HepG2 (cell line): ENCODE measurements around the gene PCOLCE2. TPM values are rescaled to one million over a fixed set of nuclear protein-coding genes. Genes with fewer than 3 reads are reported as not detected.

Experiments
- ARID3A ChIP-seq: IDR thresholded peaks from 2 replicates; pipeline ENCODE4 v1.6.1; 2012; ENCODE audit warnings: low read depth, low read length, improper control_type of control experiment
- ARNTL ChIP-seq: sonication (generic); formaldehyde crosslinking; IDR thresholded peaks from 2 replicates; pipeline ENCODE4 v1.4.0; 2020; ENCODE audit warnings: mild to moderate bottlenecking, missing genetic modification reagents
- CREB1 ChIP-seq, 2 experiments: fragments of 450-650 bp in 1 of 2; IDR thresholded peaks; 2 replicates each; pipeline ENCODE4 v1.6.1; 2016 to 2017; ENCODE audit warnings: control low read depth in 1 of 2, mild to moderate bottlenecking in 1 of 2, missing compliant biosample characterization in 1 of 2, missing genetic modification characterization in 1 of 2
- DBP ChIP-seq: sonication (generic); formaldehyde crosslinking; IDR thresholded peaks from 2 replicates; pipeline ENCODE4 v1.4.0; 2020; ENCODE audit warnings: missing genetic modification reagents; ENCODE audit errors: not compliant biosample characterization
- FOXP4 ChIP-seq: sonication (generic); formaldehyde crosslinking; IDR thresholded peaks from 2 replicates; pipeline ENCODE4 v1.4.0; 2020; ENCODE audit warnings: missing genetic modification reagents
- NCOR1 ChIP-seq: fragments of 200-600 bp; sonication (generic); IDR thresholded peaks from 2 replicates; pipeline ENCODE4 v1.7.0; 2017; ENCODE audit warnings: antibody characterized with exemption, low read length, borderline replicate concordance
- NR2F6 ChIP-seq, 2 experiments: IDR thresholded peaks; 2 replicates each; pipeline ENCODE4 v1.6.1; 2016; ENCODE audit warnings: antibody characterized with exemption in 1 of 2, mild to moderate bottlenecking in 1 of 2
- PRDM10 ChIP-seq: sonication (generic); formaldehyde crosslinking; IDR thresholded peaks from 2 replicates; pipeline ENCODE4 v1.4.0; 2020; ENCODE audit warnings: low read depth, missing genetic modification reagents
- REPIN1 ChIP-seq: sonication (generic); formaldehyde crosslinking; IDR thresholded peaks from 2 replicates; pipeline ENCODE4 v1.8.0; 2022; ENCODE audit warnings: missing genetic modification reagents, low read depth, mild to moderate bottlenecking, borderline replicate concordance
- SMARCE1 ChIP-seq: fragments of 450-650 bp; IDR thresholded peaks from 2 replicates; pipeline ENCODE4 v1.6.1; 2017; ENCODE audit warnings: borderline replicate concordance
- SP2 ChIP-seq: sonication (generic); formaldehyde crosslinking; IDR thresholded peaks from 2 replicates; pipeline ENCODE4 v1.5.1; 2020; ENCODE audit warnings: mild to moderate bottlenecking, missing genetic modification reagents
- YEATS4 ChIP-seq: sonication (generic); formaldehyde crosslinking; IDR thresholded peaks from 2 replicates; pipeline ENCODE4 v1.4.0; 2020; ENCODE audit warnings: missing genetic modification reagents, borderline replicate concordance
- ZMYM4 ChIP-seq: sonication (generic); formaldehyde crosslinking; IDR thresholded peaks from 2 replicates; pipeline ENCODE4 v1.8.1; 2023; ENCODE audit warnings: mild to moderate bottlenecking, missing genetic modification reagents
- ZNF572 ChIP-seq: sonication (generic); formaldehyde crosslinking; IDR thresholded peaks from 2 replicates; pipeline ENCODE4 v1.5.1; 2020; ENCODE audit warnings: mild to moderate bottlenecking, missing genetic modification reagents
- ZSCAN20 ChIP-seq: sonication (generic); formaldehyde crosslinking; IDR thresholded peaks from 2 replicates; pipeline ENCODE4 v1.4.0; 2020; ENCODE audit warnings: missing genetic modification reagents, mild to moderate bottlenecking, borderline replicate concordance
- polyA plus RNA-seq, 8 experiments: library from polyadenylated mRNA; depleted of rRNA in 3 of 8; stranded (reverse) in 7 of 8; unstranded in 1 of 8; fragments of >200 nt; fragmentation: Illumina TruSeq in 4 of 8; extraction: Trizol in 4 of 8; gene quantifications; 2 replicates each; pipeline versions ENCODE4 v1.2.1 to v1.2.3, GENCODE V29; 2011 to 2016; ENCODE audit warnings: low read depth in 4 of 8, missing spikeins in 1 of 8, mixed read lengths in 1 of 8; ENCODE audit not compliant: insufficient read depth in 1 of 8
- total RNA-seq, 5 experiments: library from RNA; depleted of rRNA; stranded (reverse); fragments of >200 nt; fragmentation: Illumina TruSeq; extraction: Trizol; gene quantifications; 2 replicates each; pipeline ENCODE4 v1.2.3, GENCODE V29; 2016; ENCODE audit warnings: low read depth in 1 of 5
- TF ChIP-seq, protein P1 (sequence below): sonication (generic); formaldehyde crosslinking; IDR thresholded peaks from 2 replicates; pipeline ENCODE4 v1.8.1; 2022; ENCODE audit warnings: mild to moderate bottlenecking, missing genetic modification reagents

Gene PCOLCE2
- total and polyA plus RNA-seq, 2 of the 13 experiments (the other 11 are each of a cell fraction or from before 2014, with no cell fraction given): 0.71 to 2.0 TPM

DNA sequence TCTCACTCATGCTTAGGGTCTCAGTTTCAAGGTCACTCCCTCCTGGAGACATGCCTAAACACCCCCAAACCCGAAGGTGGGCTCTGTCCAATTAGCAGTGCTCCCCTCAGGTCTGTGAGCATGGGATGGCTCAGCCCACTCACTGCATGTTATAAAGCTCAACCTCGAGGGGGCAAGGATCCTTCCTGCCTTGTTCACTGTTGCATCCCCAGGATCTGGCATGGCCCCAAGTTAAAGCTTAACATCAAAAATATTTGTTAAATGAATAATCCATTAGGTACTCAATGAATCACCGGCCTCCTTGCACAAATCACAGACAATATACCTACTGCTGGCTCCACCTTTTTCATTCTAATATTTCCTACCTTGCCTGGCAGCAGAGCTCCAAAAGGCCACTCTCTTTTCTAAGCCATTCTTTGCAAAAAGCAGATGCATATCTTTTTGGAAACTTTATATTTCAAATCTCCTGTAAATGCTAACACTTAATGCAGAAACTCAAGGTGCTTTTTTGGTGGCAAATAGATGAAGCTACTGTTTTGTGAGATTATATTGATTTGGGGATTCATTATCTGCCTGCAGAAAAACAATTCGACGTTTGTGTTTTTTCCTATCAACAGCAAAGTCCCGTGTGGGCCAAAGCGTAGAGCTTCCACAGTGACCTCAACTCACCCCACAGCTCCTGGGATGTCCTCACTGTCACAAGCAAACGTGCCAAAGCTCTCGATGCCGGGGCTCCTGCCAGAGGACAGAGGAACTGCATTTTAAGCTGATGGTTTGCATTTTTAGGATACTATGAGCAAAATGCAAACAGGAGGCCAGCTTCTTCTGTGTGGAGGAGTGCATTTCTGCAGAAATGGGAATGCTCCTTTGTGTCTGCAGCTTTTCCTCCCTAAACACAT is 35.4 kb downstream of the PCOLCE2 start (continued):
- TF ChIP-seq SMARCE1: no peak
- no peak; the same call in 1 of the 2 replicates for TF ChIP-seq NCOR1
- TF ChIP-seq ARID3A: peak; percentile 78
- no peak for TF ChIP-seq DBP
- TF ChIP-seq, protein P1, sequence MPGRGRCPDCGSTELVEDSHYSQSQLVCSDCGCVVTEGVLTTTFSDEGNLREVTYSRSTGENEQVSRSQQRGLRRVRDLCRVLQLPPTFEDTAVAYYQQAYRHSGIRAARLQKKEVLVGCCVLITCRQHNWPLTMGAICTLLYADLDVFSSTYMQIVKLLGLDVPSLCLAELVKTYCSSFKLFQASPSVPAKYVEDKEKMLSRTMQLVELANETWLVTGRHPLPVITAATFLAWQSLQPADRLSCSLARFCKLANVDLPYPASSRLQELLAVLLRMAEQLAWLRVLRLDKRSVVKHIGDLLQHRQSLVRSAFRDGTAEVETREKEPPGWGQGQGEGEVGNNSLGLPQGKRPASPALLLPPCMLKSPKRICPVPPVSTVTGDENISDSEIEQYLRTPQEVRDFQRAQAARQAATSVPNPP (CRISPR knock-in tag): no peak
- peak; percentile 14; the same call in 1 of the 2 replicates for TF ChIP-seq ZMYM4 (CRISPR knock-in tag)
- TF ChIP-seq FOXP4 (CRISPR knock-in tag): 0 out of 2 replicates have a peak, but pooled peaks have one; percentile 10
- TF ChIP-seq NR2F6 (IDR thresholded peaks at IDR 0.05): peak; percentile 26; the same call in 1 of the 2 replicates
- TF ChIP-seq NR2F6 (CRISPR knock-in tag; IDR thresholded peaks at IDR 0.05): no peak
- no peak for TF ChIP-seq SP2 (CRISPR knock-in tag)
- TF ChIP-seq ZSCAN20 (CRISPR knock-in tag): no peak
- TF ChIP-seq YEATS4 (CRISPR knock-in tag): 0 out of 2 replicates have a peak, but pooled peaks have one; percentile 35
- no peak for TF ChIP-seq CREB1 (IDR thresholded peaks at IDR 0.05)
- TF ChIP-seq CREB1 (CRISPR knock-in tag; IDR thresholded peaks at IDR 0.05): peak; percentile 38; the same call in 1 of the 2 replicates
- no peak for TF ChIP-seq ZNF572 (CRISPR knock-in tag)
- TF ChIP-seq ARNTL (CRISPR knock-in tag): 0 out of 2 replicates have a peak, but pooled peaks have one; percentile 63
- TF ChIP-seq REPIN1 (CRISPR knock-in tag): 0 out of 2 replicates have a peak, but pooled peaks have one; percentile 45
- peak; percentile 68; the same call in 1 of the 2 replicates for TF ChIP-seq PRDM10 (CRISPR knock-in tag)
